Fibroblast of pulmonary artery (primary cell): ENCODE measurements around the gene FAM110D.

Experiments
- DNase-seq: peaks from one replicate; pipeline ENCODE4 v3.0.0-alpha.2; 2010; ENCODE audit warnings: low read depth
- H3K4me3 ChIP-seq: replicated peaks from 2 replicates; pipeline ENCODE4 v1.5.1; 2011; ENCODE audit warnings: low read depth, mild to moderate bottlenecking, control low read depth, low read length, moderate library complexity
- TF ChIP-seq, protein P1 (sequence below): IDR thresholded peaks from 2 replicates; pipeline ENCODE4 v1.5.1; 2011; ENCODE audit warnings: mild to moderate bottlenecking, control low read depth, low read length, inconsistent platforms; ENCODE audit errors: missing control alignments

Gene FAM110D

DNA sequence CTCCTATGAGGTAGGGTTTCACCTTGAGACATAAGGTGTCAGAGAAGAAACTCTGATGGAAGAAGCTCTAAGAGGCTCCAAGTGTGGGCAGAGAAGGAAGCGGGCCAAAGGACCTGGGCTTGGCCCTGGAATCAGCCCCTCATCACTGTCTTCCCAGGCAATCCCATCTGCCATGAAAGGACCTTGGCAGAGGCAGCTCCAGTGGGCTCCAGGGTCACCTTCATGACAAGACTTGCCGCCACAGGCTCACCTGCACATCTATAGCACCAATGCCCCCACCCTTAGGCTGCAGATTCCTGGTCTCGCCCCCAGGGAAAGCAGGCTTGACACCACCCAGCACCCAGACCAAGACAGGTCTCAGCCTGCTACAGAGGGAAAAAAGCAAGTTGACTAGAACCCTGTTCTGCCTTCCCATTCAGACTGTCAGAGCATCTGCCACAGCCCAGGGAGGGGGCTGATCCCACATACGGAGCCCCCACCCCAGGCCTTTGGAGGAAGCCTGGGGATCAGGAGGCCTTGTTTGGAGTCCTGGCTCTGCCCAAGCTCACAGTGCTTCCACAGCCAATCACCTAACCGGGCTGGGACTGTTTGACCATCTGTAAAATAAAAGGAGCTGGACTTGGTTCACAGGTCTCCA, 490 bp upstream of the FAM110D start:
- TF ChIP-seq, protein P1, sequence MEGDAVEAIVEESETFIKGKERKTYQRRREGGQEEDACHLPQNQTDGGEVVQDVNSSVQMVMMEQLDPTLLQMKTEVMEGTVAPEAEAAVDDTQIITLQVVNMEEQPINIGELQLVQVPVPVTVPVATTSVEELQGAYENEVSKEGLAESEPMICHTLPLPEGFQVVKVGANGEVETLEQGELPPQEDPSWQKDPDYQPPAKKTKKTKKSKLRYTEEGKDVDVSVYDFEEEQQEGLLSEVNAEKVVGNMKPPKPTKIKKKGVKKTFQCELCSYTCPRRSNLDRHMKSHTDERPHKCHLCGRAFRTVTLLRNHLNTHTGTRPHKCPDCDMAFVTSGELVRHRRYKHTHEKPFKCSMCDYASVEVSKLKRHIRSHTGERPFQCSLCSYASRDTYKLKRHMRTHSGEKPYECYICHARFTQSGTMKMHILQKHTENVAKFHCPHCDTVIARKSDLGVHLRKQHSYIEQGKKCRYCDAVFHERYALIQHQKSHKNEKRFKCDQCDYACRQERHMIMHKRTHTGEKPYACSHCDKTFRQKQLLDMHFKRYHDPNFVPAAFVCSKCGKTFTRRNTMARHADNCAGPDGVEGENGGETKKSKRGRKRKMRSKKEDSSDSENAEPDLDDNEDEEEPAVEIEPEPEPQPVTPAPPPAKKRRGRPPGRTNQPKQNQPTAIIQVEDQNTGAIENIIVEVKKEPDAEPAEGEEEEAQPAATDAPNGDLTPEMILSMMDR: no peak
- H3K4me3 ChIP-seq: no peak overlapping the region
- no peak for DNase-seq

DNA sequence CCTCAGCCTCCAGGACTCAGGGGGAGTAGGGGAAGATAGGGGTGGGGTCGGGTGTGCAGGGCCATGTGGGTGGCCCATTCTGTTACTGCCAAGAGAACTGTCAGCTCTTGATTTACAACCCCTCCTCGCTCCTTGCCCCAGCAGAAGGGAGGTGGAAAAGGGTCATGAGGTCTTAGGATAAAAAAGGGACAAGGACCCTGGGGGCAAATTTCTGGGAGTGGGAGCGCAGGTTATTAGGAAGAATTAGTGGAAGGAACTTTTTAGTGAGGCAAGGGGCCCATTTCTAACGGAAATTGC, 812 bp downstream of the FAM110D start:
- TF ChIP-seq, protein P1: no peak
- DNase-seq: no peak
- H3K4me3 ChIP-seq: no peak overlapping the region

DNA sequence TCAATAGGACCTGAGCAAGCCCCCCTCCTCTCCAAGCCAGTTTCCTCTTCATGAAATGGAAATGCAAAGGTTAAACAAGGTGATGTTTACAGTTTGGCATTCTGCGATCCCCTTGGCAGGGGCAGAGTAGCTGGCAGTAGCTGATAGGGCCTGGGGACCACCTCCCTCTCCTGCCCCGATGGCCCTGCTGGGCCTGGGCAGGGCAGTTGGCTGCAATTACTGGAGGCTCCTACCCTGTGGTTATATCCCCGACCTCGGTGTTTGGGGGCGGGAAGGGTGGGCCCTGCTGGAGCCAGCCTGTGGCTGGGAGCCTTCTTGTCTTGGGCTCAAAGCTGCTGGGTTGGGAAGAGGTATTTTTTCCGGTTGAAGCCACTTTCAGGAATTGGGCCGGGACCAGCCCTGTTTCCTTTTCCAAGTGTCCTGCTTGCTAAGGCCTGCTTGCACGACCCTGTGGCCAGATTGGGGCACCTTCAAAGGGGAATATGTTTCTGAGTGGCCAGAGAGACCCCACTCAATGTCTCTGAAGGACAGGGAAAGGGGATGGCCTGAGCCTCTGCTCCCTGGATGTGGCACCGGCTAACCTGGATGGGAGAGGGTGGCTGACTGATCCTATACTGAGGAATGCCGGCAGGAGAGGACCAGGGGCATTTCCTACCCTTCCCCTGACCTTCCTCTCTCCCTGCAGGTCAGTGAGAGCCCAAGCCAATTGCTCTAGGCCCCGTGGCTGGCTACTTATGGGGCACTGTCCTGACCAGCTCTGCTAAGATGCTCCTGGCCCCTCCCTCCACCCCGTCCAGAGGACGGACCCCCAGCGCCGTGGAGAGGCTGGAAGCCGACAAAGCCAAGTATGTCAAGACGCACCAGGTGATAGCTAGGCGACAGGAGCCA, 1.9 kb downstream of the FAM110D start:
- TF ChIP-seq, protein P1: no peak
- DNase-seq: no peak
- H3K4me3 ChIP-seq: no peak overlapping the region

DNA sequence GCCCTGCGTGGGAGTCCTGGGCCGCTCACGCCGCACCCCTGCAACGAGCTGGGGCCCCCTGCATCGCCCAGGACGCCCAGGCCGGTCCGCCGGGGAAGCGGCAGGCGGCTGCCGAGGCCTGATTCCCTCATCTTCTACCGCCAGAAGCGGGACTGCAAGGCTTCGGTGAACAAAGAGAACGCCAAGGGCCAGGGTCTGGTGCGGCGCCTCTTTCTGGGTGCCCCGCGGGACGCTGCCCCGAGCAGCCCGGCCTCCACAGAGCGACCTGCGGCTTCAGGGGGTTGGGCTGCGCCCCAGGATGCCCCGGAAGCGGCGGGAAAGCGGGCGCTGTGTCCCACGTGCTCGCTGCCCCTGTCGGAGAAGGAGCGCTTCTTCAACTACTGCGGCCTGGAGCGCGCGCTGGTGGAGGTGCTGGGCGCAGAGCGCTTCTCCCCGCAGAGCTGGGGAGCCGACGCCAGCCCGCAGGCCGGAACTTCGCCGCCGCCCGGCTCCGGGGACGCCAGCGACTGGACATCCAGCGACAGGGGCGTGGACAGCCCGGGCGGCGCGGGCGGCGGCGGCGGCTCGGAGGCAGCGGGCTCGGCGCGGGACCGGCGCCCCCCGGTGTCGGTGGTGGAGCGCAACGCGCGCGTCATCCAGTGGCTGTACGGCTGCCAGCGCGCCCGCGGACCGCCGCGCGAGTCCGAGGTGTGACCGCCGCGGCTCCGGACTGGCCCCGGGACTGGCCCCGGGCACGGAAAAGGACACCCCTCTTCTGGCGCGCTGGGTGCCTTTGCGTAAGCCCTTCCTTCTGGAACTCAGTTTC, 2.7 kb downstream of the FAM110D start:
- H3K4me3 ChIP-seq: peak overlapping the region; percentile 36
- peak; percentile 45 for DNase-seq
- TF ChIP-seq, protein P1: peak; percentile 2

DNA sequence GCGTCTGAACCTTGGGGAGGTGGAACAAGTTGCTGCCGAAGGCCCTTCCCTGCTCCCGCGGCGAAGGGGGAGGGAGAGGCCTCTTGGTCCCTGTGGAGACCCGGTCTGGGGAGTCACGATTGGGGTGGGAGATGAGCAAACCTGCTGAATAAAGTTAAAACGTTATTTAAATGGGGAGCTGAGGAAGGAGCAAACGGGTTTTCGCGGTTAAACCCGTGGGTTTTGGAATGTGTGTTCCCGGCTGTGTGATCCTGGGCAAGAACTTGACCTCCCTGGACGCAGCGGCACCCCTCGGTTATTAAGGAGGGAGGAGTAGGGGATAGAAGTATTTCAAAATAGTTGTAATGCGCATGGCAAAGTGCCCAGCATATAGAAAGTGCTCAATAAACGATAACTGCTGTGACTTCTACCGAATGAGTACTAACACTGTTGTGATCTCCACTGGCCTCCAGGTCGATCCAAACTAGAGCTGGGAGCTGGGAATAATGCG, 3.4 kb downstream of the FAM110D start:
- H3K4me3 ChIP-seq: peak overlapping the region; percentile 35
- TF ChIP-seq, protein P1: no peak
- DNase-seq: no peak

DNA sequence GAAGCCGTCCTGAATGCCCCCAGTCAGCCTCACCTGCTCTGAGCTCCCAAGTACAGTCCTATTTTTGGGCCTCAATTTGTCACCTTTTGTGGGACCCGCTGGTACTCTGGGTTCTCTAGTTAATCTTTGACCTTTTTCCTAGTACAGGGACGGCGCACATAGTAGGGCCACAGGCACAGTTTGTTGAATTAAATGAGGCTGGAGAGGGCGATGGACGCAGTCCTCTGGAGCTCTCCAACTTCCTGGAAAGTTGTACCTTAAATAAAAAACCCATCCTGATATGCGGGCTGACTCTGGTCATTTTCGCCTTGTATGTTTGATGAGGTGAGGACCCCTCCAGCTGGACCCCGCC, 4.8 kb downstream of the FAM110D start:
- H3K4me3 ChIP-seq: no peak overlapping the region
- TF ChIP-seq, protein P1: no peak
- no peak for DNase-seq
